C4-2B (cell line): Measurements from ENCODE around the gene SGSM2.

ENCODE experiments used
- ZFX ChIP-seq: fragments of 450-650 bp; IDR thresholded peaks from 2 replicates; pipeline ENCODE4 v1.6.1; 2017
- TF ChIP-seq, protein P1 (sequence below): fragments of 450-650 bp; conservative IDR thresholded peaks from 2 replicates; pipeline ENCODE4 v1.5.1; 2017; ENCODE audit warnings: mild to moderate bottlenecking

GRCh38 chr17:2354311-2354710 lies 17.0 kb downstream of the SGSM2 start:
- TF ChIP-seq, protein P1, sequence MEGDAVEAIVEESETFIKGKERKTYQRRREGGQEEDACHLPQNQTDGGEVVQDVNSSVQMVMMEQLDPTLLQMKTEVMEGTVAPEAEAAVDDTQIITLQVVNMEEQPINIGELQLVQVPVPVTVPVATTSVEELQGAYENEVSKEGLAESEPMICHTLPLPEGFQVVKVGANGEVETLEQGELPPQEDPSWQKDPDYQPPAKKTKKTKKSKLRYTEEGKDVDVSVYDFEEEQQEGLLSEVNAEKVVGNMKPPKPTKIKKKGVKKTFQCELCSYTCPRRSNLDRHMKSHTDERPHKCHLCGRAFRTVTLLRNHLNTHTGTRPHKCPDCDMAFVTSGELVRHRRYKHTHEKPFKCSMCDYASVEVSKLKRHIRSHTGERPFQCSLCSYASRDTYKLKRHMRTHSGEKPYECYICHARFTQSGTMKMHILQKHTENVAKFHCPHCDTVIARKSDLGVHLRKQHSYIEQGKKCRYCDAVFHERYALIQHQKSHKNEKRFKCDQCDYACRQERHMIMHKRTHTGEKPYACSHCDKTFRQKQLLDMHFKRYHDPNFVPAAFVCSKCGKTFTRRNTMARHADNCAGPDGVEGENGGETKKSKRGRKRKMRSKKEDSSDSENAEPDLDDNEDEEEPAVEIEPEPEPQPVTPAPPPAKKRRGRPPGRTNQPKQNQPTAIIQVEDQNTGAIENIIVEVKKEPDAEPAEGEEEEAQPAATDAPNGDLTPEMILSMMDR: no peak
- no peak for TF ChIP-seq ZFX
